GM21528 (cell line): ENCODE data around the gene ZNF705A.
"Not testable (repeated sequence)": the region's sequence is repeated elsewhere in the genome, so short reads cannot be mapped to it uniquely, and the experiment has no call there.

ENCODE experiments used
- ATAC-seq: cut with Tn5 transposase; IDR thresholded peaks from one replicate; pipeline ENCODE4 v1.9.1; 2021; ENCODE audit warnings: mild to moderate bottlenecking, moderate library complexity; ENCODE audit not compliant: unreplicated experiment, low FRiP score

ZNF705A gene

DNA sequence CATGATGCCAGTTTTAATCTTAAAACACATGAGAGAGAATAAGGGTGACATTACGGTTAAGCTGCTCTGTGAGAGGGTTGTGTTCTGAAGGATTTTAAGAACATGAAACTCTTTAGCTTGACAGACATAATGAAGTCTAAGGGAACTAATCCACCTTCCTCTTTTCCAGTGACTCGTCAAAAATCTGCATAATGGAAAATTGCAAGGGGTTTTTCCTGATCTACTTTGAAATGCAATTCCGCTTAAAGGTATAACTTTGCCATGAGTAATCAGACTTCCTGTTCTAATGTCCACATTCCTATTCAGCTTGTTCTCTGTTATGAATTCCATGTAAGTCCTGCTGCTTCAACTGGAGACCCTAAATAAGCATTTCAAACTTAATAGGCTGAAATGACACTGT is at the start of gene ZNF705A:
ZNF705A (plus strand) TSS at position 171 of the 400 bp plus-strand sequence. CDS start 15,611 bp downstream, outside the sequence.
- ATAC-seq: no peak

GRCh38 chr12:8108808-8109398 is 47.9 kb upstream of the ZNF705A start:
- no peak for ATAC-seq

DNA sequence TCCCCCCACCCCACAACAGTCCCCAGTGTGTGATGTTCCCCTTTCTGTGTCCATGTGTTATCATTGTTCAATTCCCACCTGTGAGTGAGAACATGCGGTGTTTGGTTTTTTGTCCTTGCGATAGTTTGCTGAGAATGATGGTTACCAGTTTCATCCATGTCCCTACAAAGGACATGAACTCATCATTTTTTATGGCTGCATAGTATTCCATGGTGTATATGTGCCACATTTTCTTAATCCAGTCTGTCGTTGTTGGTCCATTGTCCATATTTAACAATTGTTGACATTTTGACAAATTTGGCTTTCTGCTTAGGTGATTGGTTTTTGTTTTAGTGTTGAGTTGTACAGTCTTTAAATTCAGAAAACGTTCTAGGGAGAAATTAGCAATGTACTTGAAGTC is 43.7 kb upstream of the ZNF705A start:
- not testable (repeated sequence) for ATAC-seq

- no peak for ATAC-seq
Measured at GRCh38 chr12:8120072-8120713, 36.6 kb upstream of the ZNF705A start.

- no peak for ATAC-seq
Measured at GRCh38 chr12:8123124-8123912, 33.5 kb upstream of the ZNF705A start, which contains the start of gene CLEC4A. Gene CLEC4A (plus strand): TSS chr12:8123617. CDS start chr12:8123879, 262 bp downstream.

DNA sequence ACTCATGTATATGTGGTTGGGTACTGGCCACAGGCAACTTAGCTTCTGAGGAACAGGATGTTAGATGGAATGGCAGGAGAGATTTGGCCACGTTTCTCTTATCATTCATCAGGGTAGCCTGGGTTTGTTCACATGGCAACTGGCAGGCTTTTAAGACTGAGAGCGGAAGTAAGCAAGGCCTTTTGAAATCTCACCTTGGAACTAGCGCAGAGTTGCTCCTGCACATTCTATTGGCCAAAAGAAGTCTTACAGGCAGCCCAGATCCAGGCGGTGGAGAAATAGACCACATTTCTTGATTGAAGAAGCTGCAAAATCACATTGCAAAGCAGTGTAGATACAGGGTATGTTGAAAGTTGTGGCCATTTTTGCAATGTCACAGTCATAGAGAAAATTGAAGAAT is 29.7 kb upstream of the ZNF705A start:
- ATAC-seq: no peak

GRCh38 chr12:8133636-8134397 is 23.0 kb upstream of the ZNF705A start:
- ATAC-seq: not testable (repeated sequence)

- not testable (repeated sequence) for ATAC-seq
Measured at GRCh38 chr12:8134398-8134930, 22.4 kb upstream of the ZNF705A start.

DNA sequence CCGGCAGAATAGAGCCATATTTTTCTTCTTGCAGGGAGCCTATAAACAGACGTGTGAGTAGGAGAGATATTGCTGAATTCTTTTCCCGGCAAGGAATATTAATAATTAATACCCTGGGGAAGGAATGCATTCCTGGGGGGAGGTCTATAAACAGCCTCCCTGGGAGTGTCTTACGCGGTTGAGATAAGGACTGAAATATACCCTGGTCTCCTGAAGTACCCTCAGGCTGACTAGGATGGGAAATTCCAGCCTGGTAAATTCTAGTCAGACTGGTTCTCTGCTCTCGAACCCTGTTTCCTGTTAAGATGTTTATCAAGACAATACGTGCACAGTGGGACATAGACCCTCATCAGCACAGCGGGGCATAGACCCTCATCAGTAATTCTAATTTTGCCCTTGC is 15.2 kb upstream of the ZNF705A start:
- not testable (repeated sequence) for ATAC-seq

DNA sequence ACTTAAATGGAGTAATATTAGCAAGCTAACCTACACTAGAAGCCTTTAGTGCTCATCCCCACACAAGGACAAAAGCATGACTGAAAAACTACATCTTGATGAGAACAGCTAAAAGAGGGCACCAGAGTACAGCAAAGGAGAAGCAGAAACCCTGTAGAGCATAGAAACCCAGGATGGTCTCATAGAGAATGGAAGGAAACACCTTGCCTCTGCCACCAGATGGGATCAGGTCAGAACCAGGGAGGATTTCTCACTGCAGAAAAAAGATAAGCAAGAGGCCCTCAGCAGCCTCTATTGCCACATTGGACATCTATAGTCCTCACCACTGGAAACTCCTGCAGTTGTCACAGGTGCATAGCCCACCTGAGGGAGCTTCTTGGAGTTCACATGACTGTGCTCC is 13.6 kb upstream of the ZNF705A start:
- no peak for ATAC-seq

- ATAC-seq: no peak
Measured at GRCh38 chr12:8145754-8146441, 10.9 kb upstream of the ZNF705A start.

DNA sequence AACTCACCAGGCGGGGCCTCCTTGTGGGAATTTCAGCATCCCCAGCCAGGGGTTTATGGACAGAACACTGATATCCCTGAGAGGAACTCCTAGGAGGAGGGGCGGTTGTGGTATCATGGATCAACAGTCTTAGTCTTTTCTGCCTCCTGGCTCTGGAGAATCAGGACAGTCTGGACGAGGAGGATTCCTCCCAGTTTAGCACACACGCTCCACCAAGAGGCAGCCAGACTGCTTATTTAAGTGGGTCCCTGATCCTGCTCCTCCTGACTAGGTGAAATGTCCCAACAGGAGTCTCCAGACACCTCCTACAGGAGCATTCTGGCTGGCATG is 10.4 kb upstream of the ZNF705A start:
- ATAC-seq: no peak

DNA sequence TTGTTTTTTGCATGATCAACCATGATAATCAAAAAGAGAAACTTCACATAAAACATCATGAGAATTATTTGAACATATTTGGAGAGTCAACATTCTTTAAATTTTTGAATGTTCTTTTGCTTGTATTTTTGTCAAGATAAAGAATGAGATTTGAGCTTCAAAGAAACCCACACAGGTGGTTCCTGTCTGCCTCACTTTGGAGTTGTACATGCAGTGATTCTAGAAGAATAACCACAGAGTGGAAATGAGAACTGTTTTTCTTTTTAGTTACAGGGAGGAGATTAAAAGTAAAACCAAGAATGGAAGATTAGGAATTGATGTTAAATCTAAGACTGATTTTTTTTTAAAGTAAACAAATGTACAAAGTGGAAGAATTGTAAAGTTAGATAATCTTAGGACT is 2.3 kb upstream of the ZNF705A start:
- no peak for ATAC-seq

GRCh38 chr12:8156416-8156815 is 399 bp upstream of the ZNF705A start:
- no peak for ATAC-seq

- ATAC-seq: no peak
Measured at GRCh38 chr12:8157484-8158198, 826 bp downstream of the ZNF705A start.

DNA sequence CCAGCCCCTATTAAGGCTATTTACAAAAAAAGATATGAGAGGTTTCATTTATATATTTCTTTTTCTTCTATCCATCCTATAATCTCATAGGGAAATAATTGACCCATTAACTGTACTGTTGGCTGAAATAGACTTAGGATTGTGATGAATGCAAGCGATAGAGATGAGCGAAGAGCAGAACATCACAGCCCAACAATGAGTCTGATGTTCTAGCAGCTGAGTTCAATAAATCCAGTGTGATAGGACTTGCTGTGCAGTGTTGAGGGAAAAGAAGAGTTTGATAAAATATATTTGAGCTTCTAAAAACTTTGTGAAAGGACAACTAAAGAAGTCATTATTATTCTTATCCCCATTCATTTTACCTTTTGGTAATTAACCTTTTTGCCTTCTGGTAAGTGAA is 16.1 kb downstream of the ZNF705A start:
- ATAC-seq: not testable (repeated sequence)

GRCh38 chr12:8179989-8180585 is 23.3 kb downstream of the ZNF705A start:
- ATAC-seq: not testable (repeated sequence)

GRCh38 chr12:8181271-8181670 is 24.5 kb downstream of the ZNF705A start:
- ATAC-seq: not testable (repeated sequence)

DNA sequence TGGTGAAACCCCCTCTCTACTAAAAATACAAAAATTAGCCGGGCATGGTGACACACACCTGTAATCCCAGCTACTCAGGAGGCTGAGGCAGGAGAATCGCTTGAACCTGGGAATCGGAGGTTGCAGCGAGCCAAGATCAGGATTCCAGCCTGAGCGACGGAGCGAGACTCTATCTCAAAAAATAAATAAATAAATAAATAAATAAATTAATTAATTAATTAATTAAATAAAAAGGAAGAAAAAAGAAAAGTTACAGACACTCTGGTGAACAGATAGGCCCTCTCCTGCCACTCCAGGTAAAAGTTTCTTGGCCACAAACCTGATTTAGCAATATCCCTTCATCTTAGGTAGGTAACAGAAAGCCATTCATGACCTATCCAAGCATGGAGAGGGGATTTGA is 26.1 kb downstream of the ZNF705A start:
- ATAC-seq: not testable (repeated sequence)
